NCI-H345 treated with DMSO at 0.1 percent for 48 hours (cell line): ENCODE measurements around the gene RBFOX2.
"Not testable (repeated sequence)": the region's sequence is repeated elsewhere in the genome, so short reads cannot be mapped to it uniquely, and the experiment has no call there.

Experiments used
- DNase-seq: peaks from one replicate; lab custom pipeline; 2025; ENCODE audit not compliant: unreplicated experiment; lab: John Stamatoyannopoulos, UW

RBFOX2 gene

DNA sequence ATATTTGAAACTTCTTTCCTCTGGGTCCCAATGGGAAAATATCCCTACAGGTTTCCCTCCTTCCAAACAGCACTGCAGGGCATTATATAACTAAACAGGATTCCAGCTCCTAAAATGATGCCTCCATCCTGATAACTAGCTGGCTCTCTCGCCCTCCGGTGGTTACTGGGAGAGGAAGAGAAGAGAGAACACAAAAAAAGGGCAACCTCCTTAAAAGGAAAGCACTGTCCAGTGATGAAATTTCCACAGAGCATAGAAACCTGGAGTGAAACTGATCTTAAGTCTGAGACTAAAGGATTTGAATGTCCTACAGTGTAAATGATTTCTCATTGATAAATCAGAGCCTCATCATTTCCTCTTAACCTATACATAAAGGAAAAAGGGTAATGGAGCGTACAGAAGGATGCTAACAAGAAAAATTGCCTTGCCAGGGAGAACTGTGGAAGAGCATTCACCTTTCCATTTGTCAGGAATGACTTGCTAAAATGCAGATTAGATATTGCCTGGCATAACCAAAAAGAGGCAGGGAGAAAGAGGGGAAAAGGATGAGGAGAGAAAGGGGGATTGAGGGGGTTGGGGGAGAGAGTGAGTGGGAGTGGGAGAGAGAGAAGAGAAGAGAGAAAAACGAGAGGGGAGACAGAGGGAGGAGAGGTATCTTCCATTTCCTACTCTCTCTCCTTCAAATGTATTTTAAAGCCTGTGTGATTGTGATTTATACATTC lies 189.6 kb downstream of the RBFOX2 start:
- DNase-seq, result peak; percentile 7

DNA sequence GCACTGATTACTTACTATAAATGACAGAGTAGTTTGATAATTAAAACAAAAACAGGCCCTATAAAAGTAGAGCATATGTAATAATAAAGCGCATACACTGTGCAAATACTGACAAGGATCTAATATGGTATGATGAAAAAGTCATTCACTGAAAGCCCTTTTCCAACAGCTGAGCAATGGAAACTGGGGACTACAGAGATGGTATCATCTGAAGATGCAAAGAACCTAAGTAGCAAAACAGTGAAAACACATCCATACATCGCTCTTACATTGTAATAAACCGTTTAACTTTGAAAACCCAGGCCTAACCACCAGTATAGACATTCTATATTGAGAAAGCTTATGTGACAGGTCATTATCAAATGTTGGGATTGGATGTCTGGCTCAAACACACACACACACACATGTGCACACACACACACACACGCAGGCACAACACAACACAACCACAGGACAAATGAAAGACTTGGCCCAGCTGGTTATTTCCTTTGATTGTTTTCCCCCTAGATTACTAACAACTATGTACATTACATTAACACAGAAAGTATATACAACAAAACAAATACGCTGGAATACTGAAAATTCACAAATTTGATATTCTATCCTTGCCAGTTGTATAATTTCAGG lies 191.4 kb downstream of the RBFOX2 start:
- DNase-seq, result no peak

DNA sequence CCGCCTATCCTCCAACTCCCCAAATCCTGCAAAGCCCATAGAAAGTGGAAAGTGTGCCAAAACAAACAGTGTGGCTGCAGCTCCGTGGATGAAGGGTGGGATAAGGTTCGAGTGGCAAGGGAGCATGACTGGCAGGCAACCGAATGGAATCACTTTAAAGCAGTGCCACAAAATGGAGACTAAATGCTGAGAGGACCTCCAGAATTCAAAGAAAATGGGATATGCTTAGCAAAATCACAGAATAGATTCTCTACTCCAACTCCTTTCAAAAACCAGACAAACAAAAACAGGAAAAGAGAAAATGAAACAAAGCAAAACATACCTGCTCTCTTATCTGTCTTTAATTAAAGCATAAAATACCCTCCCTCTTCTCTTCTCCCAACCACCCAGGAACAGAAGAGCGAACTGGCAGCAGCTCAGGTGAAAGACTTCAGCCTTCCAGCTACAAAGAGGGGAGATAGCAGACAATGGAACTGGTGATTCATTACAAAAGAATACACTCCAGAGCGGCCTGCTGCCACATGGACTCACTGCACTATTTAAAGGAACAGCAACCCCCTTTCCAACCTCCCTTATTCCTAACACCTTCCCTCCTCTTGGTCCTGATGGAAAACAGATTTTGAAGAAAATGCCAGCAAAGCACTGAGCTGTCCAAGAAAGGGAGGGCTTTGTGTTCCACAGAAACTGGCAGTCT lies 192.5 kb downstream of the RBFOX2 start:
- DNase-seq, result peak; percentile 80

DNA sequence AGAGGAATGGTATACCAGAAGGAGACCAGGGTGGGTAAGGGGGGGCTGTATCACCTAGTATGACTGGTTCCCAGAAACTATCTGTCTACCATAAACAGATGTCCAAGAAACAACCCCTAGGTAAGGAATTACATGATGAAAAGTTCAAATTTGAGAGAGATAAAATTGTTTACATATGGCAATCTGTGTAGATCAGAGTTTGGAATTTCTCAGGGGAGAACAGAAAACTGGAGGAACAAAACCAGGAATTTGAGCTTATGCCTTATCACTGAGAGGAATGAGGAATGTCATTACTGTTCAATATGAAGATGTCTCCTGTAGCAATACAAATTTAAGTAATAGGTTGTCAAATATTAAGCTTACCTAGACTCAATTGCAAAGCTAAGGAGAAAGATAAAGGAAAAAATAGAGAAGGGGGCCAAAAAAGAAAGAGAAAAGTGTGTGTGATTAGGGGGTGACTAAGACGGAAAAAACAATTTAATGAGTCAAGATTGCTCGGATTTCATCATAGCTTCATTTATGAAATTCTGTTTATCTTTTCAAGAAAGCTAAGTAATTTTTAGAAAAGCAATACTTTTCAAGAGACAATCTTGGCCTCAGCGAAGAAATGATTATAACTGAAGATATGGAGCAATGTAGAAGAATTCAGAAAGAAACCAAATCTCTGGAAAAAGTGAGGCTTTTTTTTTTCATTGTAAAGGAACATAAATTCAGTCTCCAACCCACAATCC lies 193.2 kb downstream of the RBFOX2 start:
- DNase-seq, result no peak

DNA sequence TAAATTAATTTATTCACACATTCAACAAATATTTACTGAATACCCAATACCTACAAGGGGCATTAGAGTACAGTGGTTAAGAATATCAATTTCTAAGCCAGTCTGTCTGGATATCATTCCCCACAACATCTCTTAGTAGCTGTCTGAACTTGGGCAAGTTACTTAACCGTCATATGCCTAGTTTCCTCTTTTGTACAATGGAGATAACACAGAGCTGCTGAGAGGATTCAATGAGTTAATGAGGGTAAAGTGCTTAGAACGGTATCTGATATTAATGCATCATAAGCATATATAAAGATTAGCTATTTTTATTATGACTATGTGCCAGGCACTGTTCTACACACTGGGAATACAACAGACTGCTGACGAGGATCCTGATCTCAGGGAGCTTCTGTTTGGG lies 194.6 kb downstream of the RBFOX2 start:
- DNase-seq, result no peak

DNA sequence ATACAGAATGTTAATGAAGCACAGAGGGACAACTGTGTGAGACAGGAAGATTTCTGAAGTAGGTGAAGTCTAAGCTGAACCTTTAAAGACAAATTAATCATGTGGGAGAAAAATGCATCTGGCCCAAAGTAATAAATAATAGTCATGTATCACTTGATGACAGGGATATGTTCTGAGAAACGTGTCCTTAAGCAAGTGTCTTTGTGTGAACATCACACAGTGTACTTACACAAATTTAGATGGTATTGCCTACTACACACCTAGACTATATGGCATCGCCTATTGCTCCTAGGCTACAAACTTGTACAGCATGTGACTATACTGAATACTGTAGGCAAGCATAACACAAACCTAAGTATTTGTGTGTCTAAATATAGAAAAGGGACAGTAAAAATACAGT lies 198.3 kb downstream of the RBFOX2 start:
- no peak for DNase-seq

DNA sequence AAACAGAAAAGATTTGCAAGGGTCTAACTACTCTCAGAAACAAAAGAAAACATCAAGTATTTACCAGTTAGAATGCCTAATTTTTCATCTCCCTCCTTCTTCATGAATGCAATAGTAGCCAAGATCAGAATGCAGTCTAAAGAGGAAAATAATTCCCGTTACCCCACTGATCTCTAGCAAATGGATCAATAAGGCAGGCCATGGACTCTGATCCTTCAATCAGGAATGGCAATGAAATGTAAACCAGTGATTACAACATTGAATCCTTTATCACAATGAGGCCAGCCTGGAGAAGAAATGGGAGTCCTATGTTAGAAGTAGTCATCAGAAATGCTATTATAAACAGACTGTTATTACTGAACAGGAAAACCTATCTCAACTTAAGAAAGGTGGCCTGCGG lies 204.4 kb downstream of the RBFOX2 start:
- no peak for DNase-seq

DNA sequence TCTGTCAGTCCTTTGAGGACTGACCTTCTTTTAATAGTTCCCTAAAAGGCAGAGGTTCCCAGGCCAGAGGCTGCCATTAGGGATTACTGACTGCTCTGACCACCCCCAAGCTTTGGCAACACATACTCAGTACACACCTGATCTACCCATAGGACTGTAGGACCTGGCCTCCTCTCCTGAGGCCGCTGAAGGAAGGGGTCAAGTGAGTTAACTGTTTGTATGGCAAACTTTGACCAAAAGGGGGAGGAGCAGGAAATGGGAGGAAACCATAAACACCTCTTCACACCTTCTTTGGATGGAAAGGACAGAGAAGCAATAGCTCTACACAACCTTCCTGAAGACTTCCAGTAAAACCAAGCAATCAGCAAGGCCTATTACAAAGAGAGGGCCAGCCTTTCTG lies 207.0 kb downstream of the RBFOX2 start:
- no peak for DNase-seq

DNA sequence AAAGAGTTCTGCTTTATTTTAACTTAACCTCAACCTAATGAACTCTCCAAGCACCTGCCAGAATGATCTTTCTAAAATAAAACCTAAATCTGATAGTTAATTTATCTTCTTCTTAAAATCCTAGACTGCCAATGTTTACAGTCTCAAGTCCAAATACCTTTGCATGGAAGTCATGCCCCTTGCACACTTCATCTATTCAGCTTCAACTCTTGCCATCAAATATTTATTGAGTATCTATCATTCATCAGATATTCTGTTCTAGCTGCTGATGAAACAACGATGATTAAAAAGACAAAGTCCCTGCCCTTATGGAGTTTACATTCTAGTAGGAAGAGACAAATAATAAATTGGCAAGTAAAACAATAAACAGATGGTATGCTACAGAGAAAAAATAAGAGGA lies 209.2 kb downstream of the RBFOX2 start:
- no peak for DNase-seq

DNA sequence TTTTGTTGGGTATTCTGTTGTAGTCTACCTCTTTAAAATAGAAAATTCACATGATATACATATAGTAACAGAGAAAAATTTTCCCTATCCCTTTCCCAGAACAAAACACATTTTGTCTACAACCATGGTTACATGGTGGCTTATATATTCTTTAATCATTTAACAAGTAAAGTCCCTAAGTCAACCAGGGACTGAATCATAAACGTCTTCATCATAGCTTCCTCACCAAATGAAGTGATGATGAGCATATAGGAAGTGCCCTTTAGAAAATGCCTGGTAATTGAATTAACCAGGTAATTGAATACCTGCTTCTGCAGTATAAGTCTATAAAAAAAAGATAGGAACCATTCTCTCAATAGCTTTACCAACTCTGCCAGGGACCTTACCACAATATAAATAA lies 209.7 kb downstream of the RBFOX2 start:
- DNase-seq, result no peak

DNA sequence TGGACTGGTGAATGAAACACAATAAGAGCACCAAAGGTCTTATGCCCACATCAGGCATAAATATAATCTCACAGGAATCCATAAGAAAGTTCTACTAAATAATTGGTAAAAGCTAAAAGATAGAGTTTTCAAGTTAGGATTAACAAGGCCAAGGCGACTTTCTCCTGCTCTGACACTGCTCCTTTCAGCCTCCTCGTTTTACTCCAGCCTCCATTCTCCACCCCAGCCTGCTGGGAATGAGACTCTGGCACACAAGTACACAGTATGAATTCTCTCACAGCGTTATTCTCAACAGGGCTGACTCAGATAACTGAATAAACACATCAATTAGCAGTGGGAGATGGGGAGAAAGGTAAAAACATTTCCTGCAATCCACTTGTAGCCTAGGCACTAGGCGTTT lies 216.0 kb downstream of the RBFOX2 start:
- DNase-seq, result no peak

DNA sequence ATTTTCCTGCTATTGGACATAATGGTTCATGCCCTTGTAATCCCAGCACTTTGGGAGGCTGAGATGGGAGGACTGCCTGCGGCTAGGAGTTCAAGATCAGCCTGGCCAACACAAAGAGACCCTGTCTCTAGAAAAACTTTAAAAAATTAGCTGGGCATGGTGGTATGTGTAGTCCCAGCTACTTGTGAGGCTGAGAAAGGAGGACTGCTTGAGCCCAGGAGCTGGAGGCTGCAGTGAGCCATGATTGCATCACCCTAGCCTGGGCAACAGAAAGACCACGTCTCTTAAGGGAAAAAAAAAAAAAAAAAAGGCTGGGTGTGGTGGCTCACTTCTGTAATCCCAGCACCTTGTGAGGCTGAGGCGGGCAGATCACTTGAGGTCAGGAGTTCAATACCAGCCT lies 217.0 kb downstream of the RBFOX2 start:
- no peak for DNase-seq

DNA sequence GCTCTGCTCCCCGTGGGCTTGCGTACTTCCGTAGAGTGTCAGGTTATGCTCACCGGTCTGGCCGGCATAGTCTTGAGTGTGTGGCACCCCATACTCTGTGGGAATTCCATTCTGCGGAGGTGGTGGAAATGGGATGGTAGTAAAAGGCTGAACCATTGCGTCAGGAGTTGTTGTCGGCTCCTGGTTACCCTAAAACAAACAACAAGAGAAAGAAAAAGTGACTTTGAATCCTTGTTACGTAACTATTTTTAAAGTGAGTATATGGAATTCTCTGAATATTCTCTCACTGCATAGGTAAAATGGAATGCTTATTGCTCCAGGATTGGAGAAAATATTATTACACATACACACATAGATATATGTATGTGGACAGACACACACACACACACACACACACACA lies 218.8 kb downstream of the RBFOX2 start:
- DNase-seq, result no peak

DNA sequence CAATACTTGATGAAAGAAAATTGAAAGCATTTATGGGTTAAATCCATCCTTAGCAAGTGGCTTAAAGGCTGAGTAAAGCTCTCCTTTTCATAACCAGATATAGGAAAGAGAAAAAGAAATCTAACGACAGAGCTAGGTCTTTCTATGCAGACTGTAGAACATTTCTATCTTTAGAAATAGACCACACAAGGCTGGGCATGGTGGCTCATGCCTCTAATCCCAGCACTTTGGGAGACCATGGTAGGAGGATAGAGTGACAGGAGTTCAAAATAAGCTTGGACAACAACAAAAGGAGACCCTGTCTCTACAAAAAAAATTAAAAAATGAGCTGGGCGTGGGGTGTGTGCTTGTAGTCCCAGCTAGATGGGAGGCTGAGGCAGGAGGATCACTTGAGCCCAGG lies 220.2 kb downstream of the RBFOX2 start:
- no peak for DNase-seq

DNA sequence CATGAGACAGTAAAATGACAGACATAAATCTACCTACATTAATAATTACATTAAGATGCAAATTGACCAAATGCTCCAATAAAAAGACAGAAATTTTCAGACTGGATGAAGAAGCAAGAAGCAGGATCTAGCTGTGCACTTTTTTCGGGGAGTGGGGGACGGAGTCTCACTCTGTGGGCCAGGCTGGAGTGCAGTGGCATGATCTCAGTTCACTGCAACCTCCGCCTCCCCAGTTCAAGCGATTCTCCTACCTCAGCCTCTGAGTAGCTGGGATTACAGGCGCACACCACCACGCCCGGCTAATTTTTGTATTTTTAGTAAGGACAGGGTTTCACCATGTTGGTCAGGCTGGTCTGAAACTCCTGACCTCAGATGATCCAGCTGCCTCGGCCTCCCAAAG lies 222.0 kb downstream of the RBFOX2 start:
- DNase-seq, result not testable (repeated sequence)

DNA sequence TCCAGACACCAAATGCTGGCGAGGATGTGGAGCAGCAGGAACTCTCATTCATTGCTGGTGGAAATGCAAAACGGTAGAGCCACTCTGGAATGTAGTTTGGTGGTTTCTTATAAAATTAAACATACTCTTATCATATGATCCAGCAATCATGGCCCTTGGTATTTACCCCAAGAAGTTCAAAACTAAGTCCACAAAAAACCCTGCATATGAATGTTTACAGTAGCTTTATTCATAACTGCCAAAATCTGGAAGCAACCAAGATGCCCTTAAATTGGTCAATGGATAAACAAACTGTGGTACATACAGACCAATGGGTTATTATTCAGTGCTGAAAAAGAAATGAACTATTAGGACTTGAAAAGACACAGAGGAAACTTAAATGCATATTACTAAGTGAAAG lies 223.2 kb downstream of the RBFOX2 start:
- DNase-seq, result no peak

DNA sequence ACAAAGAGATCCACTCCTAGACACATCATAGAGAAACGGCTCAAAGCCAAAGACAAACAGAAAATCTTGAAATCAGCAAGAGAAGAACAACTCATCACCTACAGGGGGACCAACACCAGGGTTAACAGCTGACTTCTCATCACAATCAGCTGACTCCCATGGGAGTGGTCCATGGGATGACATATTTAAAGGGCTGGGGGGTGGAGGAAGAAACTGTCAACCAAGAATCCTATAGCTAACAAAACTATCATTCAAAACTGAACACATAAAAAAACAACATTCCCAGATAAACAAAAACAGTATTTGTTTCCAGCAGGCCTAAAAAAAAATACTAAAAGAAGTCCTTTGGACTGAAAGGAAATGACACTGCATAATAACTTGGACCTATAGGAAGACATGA lies 224.2 kb downstream of the RBFOX2 start:
- no peak for DNase-seq

DNA sequence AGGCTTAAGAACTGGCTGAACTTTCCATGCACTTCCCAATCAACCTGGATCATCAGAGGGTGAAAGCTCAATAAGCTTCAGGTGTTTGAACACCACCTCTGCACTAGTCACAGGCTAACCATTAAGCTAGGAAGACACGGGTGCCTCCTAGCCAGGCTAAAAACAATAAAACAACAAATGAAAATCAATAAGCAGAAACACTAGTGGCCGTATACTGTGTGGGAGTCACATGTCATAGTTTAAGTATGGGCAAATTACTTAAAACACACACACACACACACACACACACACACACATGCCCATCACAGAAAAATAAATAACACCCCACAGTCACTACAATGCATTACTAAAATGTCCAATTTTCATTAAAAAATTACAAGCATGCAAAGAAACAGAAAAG lies 225.7 kb downstream of the RBFOX2 start:
- DNase-seq, result no peak

DNA sequence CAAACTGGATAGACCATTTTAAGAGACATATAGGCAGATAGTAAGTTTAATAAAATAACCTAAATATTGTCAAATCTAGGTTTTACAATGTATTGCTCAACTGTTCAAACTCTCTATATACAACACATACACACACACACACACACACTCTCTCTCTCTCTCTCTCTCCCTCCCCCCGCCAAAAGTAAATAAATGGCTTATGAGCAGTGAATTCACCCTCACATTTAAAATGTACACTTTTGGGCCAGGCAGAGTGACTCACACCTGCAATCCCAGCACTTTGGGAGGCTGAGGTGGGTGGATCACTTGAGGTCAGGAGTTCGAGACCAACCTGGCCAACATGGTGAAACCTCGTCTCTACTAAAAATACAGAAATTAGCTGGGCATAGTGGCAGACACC lies 227.3 kb downstream of the RBFOX2 start:
- DNase-seq, result not testable (repeated sequence)

DNA sequence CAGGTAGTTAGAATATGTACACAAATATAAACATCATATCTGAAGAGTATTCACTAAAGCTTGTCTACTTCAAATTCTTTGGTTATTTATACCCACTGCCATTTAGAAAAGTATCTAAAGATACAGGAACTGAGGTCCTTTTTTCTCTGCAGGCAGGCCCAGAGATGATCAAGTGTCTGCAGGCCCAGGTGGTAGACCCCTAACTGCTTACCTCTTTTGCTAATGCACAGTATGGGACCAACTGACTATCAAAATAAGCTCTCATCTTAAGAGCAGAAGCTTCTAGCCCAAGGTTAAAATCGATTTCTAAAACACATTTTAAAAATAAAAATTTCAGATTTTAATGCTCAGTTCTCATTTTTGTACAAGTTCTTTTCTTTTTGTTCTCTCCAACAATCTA lies 229.5 kb downstream of the RBFOX2 start:
- DNase-seq, result peak; percentile 10

DNA sequence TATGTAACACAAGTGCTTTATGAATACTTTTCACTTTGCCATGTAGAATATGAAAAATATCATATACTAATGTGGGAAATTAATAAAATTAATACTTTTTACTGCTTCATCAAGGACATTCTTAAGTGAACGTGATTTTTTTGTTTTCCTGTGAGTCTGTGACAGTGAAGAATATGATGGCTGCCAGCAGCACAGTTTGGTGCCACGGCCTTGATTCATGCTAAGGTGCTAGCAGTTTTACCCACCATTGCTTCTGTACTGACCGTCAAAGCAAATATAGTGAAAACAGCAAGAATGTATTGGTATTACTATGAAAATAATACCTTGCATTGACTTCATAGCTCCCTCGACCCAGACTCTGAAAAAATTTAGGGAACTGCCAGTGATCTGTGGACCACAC lies 231.2 kb downstream of the RBFOX2 start:
- no peak for DNase-seq

DNA sequence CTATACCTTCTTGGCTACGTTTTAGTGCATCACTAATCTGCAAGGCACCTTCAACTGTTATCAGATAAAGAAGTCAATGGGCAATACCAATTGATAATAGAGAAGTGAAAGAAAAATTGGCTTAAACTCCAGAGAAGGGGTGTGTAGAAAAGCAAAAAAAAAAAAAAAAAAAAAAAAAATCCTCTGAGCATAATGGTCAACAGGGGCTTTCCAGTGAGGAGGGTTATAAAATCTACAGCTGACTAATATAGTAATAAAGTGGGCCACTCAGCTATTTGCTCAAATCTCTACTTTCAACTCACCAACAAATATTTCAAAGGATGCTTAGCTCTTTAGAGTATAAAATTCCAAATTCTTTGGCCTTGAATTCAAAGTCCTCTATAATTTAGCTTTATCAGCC lies 233.1 kb downstream of the RBFOX2 start:
- DNase-seq, result no peak
